ENCODE data around the gene H2BW2.

DNA sequence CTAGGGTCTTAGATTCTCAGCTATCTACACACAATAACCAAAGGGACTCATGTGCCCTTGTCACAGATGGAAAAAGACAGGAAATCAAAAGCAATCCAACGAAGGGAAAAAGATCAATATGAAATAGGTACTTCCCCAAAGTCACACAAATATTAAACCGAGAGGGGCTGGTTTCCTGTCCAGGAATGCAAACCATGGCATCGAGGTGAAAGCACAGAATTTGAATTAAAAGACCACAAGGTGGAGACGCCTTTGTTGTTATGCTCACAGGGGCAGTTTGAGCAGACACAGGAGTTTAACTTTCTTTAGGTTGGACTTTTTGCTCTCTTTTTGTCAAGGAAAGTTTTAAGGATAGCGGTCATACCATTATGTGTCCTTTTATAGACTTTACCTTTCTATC lies 40.5 kb upstream of the H2BW2 start:
- TF ChIP-seq CTCF (conservative IDR thresholded peaks at IDR 0.05) (no peak), EZH2 (IDR thresholded peaks at IDR 0.05; ENCODE audit: low read depth) (no peak)
